ENCODE results near the gene ASTN1. TPM values are rescaled to one million over a fixed set of nuclear protein-coding genes. Genes with fewer than 3 reads are reported as not detected.

Gene ASTN1
- total RNA-seq, 1 experiment from 2014 or later: 0.05 TPM

GRCh38 chr1:177200290-177200689, 35.8 kb upstream of the ASTN1 start:
- Histone ChIP-seq H3K4me3 (ENCODE audit: low read depth in 2 of 2, low read length in 2 of 2) (no peak overlapping the region), H3K27ac (ENCODE audit: low read length) (no peak overlapping the region), H3K4me1 (ENCODE audit: control insufficient read depth, insufficient read depth, low read length) (no peaks in the 10 kb centered on the region), H3K27me3 (ENCODE audit: control insufficient read depth, insufficient read depth, low read length) (peaks cover 3% of the 10 kb centered on the region; the same call in 1 of the 2 replicates), H3K9me3 (ENCODE audit: control insufficient read depth, insufficient read depth, low read depth, low read length) (no peaks in the 10 kb centered on the region), H3K36me3 (ENCODE audit: control insufficient read depth, insufficient read depth, low read length) (no peaks in the 10 kb centered on the region)
- DNase-seq (ENCODE audit: low read depth, low spot score) (no peak), ATAC-seq (no peak)
- CTCF ChIA-PET: no interaction called here
- in situ Hi-C loops (cut with HindIII; ENCODE audit: low pct_unique_long_range_greater_than_20kb, low sequenced_read_pairs) (no loop called here), intact Hi-C loops (cut with micrococcal nuclease; ENCODE audit: unreplicated experiment) (no loop called here)
- TF ChIP-seq TCF7L2 (IDR thresholded peaks at IDR 0.05; ENCODE audit: low read depth, low read length) (no peak), REST (IDR thresholded peaks at IDR 0.05; ENCODE audit: insufficient read depth in 1 of 2, low read depth in 2 of 2, low read length in 1 of 2) (no peak), CTCF (IDR thresholded peaks at IDR 0.05) (no peak), SIN3A (IDR thresholded peaks at IDR 0.05; ENCODE audit: borderline replicate concordance, insufficient read depth, low read depth, low read length) (no peak), POLR2AphosphoS5 (IDR thresholded peaks at IDR 0.05; ENCODE audit: low read depth, low read length) (no peak)
- POLR2A ChIA-PET: no interaction called here
- no TSS peak for BruUV-seq (replicated peaks)

GRCh38 chr1:177198243-177198642, 33.7 kb upstream of the ASTN1 start:
- no peak overlapping the region for H3K27ac ChIP-seq (ENCODE audit: low read length)
- in situ Hi-C loops (cut with HindIII; ENCODE audit: low pct_unique_long_range_greater_than_20kb, low sequenced_read_pairs): no loop called here
- intact Hi-C loops (cut with micrococcal nuclease; ENCODE audit: unreplicated experiment): no loop called here
- BruUV-seq (replicated peaks): no TSS peak
- TF ChIP-seq REST (IDR thresholded peaks at IDR 0.05; ENCODE audit: insufficient read depth in 1 of 2, low read depth in 2 of 2, low read length in 1 of 2) (no peak), POLR2AphosphoS5 (IDR thresholded peaks at IDR 0.05; ENCODE audit: low read depth, low read length) (no peak), CTCF (IDR thresholded peaks at IDR 0.05) (no peak), TCF7L2 (IDR thresholded peaks at IDR 0.05; ENCODE audit: low read depth, low read length) (no peak), SIN3A (IDR thresholded peaks at IDR 0.05; ENCODE audit: borderline replicate concordance, insufficient read depth, low read depth, low read length) (no peak)
- ATAC-seq (no peak), DNase-seq (ENCODE audit: low read depth, low spot score) (no peak)
- no peaks in the 10 kb centered on the region for H3K4me1 ChIP-seq (ENCODE audit: control insufficient read depth, insufficient read depth, low read length)
- CTCF ChIA-PET: no interaction called here
- no peaks in the 10 kb centered on the region for H3K9me3 ChIP-seq (ENCODE audit: control insufficient read depth, insufficient read depth, low read depth, low read length)
- POLR2A ChIA-PET: no interaction called here
- H3K36me3 ChIP-seq (ENCODE audit: control insufficient read depth, insufficient read depth, low read length): no peaks in the 10 kb centered on the region
- H3K27me3 ChIP-seq (ENCODE audit: control insufficient read depth, insufficient read depth, low read length): peaks cover 6% of the 10 kb centered on the region; the same call in 1 of the 2 replicates
- H3K4me3 ChIP-seq (ENCODE audit: low read depth in 2 of 2, low read length in 2 of 2): no peak overlapping the region

All from Panc1 (cell line).